Measurements from ENCODE around the gene KLC4.
A peak's percentile ranks its signal among the peaks of the same experiment; 100 is the strongest.
"Not testable (repeated sequence)": the region's sequence is repeated elsewhere in the genome, so short reads cannot be mapped to it uniquely, and the experiment has no call there.

The KLC4 gene

GRCh38 chr6:43096451-43097097 is 37.1 kb downstream of the KLC4 start:
- DNase-seq: peak; percentile 5 to 7

GRCh38 chr6:43097098-43097489 is 37.7 kb downstream of the KLC4 start:
- DNase-seq: no peak

GRCh38 chr6:43097502-43097901 is 38.1 kb downstream of the KLC4 start:
- no peak for DNase-seq

- no peak for DNase-seq
Measured at GRCh38 chr6:43101497-43101896, 42.1 kb downstream of the KLC4 start.

- no peak for DNase-seq
Measured at GRCh38 chr6:43103253-43103876, 43.9 kb downstream of the KLC4 start.

GRCh38 chr6:43105538-43106222 is 46.2 kb downstream of the KLC4 start:
- no peak for DNase-seq

- DNase-seq: no peak
Measured at GRCh38 chr6:43107344-43108062, 48.1 kb downstream of the KLC4 start.

GRCh38 chr6:43113431-43114260 is 54.2 kb downstream of the KLC4 start:
- DNase-seq: no peak

- DNase-seq: no peak
Measured at GRCh38 chr6:43115365-43115764, 55.9 kb downstream of the KLC4 start.

- DNase-seq: not testable (repeated sequence)
Measured at GRCh38 chr6:43117466-43117865, 58.0 kb downstream of the KLC4 start.

- DNase-seq: no peak
Measured at GRCh38 chr6:43119482-43119881, 60.1 kb downstream of the KLC4 start.

- no peak for DNase-seq
Measured at GRCh38 chr6:43120101-43120763, 60.8 kb downstream of the KLC4 start.

- DNase-seq: no peak
Measured at GRCh38 chr6:43120944-43121913, 61.8 kb downstream of the KLC4 start.

GRCh38 chr6:43122146-43122545 is 62.7 kb downstream of the KLC4 start:
- DNase-seq: no peak

GRCh38 chr6:43123461-43124314 is 64.3 kb downstream of the KLC4 start:
- DNase-seq: no peak

GRCh38 chr6:43124481-43124880 is 65.0 kb downstream of the KLC4 start:
- DNase-seq: no peak

Measured in SHP77 (cell line).